GF-D8 (cell line): ENCODE measurements around the gene ESYT2.

Experiments
- DNase-seq: peaks from one replicate; lab custom pipeline; 2025; lab: John Stamatoyannopoulos, UW

The ESYT2 gene

DNA sequence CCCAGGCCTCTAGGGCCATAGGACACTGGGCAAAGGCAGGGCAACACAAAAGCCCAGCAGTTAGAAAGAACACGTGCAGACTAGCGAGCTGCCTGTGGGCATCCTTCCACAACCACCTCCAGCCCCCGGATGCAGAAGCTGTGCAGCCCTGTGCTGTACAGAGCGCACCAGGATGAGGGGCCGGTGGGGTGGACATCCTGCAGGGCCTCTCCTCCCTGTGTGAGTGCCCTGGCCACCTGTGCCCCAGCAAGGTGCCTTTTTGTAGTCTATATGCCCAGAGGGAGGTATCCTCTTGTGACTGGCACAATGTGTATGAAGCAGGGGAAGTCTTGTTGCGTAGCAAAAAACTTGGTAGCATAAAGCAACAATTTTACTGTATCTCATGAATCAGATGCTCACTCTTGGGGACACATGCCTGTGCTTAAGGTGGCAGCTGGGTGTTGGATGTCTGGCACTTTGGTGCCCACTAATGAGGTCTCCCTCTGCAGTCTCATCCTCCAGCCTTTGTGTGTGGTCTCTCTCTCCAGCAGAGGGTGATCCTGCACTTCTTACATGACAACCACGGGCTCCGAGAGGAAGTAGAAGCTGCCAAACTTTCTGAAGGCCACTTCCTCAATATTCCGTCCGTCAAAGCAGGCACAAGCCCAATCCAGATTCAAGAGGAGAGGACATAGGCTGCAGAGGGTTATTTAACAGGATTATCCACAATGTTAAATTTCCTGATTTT is 133.4 kb downstream of the ESYT2 start:
- peak; percentile 86 for DNase-seq

DNA sequence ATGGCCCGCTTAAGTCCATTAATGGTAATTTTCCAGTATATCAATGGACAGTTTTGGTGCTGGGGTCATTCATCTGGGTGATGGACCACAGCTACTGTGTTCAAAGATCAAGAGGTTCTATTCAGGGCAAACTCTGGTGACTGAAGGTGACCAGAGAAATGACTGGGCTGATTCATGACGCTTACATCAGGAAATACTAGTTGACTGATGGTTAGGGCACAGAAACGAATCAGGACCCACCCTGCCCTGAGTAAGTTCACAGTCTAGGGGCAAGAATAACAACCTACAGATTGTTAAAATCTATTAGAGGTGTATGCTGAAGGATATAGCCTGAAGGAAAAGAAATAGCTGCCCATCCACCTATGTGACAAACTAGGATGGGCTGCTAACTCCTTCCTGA is 134.3 kb downstream of the ESYT2 start:
- DNase-seq = no peak

DNA sequence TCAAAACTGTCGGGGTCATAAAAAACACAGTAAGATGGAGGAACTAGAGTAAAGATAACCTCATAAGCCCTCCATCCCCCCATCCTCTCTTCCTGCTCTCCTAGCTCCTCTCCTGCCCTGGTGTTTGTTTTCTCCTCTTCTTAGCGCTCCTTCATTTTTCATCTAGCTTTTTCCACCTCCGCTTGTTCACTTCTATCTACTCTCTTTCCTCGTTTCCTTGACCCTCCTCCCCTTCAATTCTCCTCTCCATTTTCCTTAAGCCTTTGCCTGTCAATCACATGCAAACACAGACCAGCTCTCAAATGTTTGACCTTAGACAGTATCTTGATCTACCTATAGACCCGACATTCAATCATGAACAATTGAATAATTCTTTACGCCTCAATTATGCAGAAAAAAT is 134.7 kb downstream of the ESYT2 start:
- DNase-seq = no peak

DNA sequence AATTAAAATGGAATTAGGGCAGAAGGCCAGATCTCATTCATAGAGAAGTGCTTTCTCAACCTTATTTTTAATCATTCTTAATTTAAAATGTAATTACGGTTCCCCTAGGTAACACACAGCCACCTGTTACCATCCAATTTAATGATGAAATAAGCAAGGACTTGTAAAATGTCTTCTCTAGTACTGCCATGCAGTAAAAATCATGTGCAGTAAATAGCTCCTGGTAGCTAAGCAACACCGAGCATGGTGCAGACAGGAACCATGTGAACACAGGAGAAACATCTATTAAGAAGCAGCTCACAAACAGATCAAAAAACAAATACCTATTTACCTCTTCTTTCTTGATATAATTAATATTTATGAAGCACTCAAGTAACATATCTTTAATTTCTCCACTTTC is 139.8 kb downstream of the ESYT2 start:
- DNase-seq = no peak

DNA sequence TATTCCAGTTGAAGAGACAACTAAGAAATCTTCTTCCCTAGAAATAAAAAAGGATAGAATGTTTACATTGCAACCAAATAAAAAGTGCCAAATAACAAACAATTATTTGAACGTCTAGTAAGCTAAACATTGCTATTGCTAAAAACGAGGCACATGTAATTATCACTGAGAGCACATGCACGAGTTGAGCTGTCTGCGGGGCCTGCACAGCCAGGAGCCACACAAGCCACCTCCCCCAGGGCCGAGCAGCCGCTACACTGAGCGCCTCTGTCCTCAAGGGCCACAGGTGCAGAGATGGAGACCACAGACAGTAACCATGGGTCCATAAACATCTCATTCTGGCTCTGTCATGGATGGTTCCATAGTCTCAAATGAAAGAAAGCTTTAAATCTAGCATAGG is 141.9 kb downstream of the ESYT2 start:
- no peak for DNase-seq

DNA sequence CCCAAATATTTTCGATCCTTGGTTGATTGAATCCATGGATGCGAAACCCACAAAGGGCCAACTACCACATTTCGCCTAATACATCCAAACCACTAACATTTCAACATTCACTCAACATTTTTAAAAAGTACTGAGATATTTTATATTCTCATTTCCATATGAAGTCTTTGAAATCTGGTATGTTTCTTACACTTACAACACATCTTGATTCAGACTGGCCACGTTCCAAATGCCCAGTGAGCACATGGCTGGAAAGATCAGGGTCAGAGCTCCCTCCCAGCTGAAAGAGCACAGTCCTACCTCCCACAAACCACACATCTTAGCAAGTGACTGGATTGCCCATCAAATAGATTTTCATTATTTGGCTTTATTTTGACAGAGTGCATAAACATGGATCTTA is 143.6 kb downstream of the ESYT2 start:
- no peak for DNase-seq

DNA sequence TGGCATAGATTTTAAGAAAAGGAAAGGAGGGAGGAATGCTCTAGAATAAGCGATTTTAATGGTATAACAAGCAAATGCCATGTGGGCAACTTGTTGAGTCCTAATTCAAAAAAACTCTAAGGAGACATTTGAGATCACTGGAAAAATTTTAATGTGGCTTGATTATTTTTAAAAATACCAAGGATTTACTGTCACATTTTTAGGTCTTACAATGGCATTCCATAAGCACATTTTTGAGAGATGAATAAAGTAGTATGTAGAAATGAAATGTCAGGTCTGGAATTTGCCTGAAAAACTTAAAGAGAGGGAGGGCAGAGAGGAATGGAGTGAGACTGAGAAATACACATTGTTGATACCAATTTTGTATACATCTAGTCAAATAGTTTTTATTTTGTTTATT is 145.0 kb downstream of the ESYT2 start:
- DNase-seq = no peak

DNA sequence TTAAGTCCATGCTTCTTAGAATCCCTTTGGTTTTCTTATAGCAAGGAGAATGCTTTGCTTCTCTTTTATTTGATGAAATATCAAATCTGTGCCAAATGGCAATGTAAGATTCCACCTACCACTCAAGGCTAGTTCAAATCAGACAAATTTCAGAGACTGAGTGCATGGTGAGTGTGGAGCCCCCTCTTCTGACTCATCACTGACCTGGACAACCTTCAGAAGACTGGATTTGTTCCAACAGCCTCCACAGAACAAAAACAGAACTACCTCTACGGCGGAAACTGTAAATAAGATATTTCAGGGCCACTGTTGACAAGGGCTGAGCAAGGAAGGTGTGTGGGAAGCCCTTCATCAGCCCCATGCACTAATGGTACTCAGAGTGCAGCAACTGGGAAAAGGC is 145.8 kb downstream of the ESYT2 start:
- no peak for DNase-seq

DNA sequence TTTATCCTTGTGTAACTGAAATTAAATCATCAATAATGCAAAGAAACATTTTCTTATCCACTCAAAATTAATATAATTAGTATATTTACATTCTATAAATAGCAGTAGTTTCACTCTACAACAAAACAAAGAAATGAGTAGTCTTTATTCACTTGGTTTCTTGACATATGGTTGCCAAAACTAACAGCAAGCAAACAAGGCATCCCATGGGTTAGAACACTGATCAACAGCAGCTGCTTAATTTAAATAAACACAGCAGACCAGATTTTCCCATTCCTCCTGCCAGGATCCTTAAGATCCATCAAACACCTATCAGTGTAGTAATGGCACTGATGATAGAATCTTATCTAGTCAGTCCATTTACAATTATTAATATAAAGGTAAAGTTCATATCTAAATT is 146.9 kb downstream of the ESYT2 start:
- no peak for DNase-seq
